Suppressor macrophage (primary cell): ENCODE results near the gene KANK4.

Experiments used
- DNase-seq, 4 experiments: peaks; one replicate each; pipeline ENCODE4 v3.0.0-alpha.2; 2020 to 2022

KANK4 gene

DNA sequence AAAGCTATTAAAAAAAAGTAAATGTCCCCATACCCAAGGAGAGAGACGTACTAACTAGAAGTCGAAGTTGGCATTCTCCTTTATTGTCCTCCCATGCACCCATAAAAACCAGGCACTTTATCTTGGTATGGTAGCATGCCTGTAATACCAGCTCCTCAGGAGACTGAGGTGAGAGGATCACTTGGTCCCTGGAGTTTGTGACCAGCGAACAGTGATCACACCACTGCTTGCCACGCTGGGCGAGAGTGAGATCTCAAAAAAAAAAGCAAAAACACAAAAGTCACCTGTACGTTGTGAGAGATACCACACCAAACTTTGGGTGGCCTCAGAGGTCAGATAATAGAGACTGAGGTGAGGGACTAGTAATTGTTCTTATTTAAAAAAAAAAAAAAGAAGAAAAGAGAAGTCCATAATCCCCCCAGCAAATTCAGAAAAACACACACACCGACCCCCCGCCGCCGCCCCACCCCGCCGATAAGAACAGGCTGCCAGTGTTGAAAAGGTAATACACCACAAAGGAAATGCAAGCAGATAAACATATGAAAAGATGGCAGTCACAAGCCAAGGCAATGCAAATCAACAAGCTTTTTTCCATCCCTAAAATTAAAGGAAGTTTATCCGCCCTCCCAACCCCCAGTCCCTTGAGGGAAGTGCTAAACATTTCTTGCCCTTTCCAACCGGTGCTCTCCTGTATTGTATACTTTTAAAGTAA, 121.0 kb downstream of the KANK4 start:
- peak; percentile 7 to 37 (median 10) for DNase-seq

- no peak for DNase-seq
Measured at GRCh38 chr1:62196086-62196690, 123.0 kb downstream of the KANK4 start.

DNA sequence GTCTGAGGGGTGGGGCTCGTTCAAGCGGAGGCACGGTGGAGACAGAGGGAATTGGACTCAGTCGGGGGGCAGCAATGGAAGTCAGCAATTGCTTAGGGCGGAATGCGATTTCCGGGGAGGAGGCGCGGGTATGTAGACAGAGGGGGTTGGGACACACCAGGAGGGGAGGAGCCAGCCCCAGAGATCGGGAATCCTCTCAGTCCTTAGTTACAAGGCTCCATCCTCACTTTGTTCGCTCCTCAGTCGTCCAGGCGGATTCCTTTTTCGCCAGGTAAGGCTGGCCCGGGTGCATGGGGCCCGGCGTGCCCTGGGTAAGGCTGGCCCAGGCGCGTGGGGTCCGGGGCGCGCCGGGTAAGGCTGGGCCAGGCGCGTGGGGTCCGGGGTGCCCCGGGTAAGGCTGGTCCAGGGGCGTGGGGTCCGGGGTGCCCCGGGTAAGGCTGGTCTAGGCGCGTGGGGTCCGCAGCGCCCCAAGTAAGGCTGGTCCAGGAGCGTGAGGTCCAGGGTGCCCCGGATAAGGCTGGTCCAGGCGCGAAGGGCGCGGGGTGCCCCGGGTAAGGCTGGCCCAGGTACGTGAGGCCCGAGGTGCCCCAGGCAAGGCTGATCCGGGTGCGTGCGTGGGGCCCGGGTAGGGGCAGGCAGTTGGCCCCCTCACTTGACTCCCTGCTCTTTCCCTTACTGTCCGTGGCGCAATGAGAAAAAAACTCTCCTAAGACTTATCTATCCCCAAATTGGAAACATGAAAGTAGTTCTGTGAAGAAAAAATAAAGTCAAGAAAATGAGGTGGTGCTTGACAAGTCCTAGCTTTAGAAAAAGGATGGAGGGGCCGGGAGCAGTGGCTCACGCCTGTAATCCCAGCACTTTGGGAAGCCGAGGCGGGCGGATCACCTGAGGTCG, 124.3 kb downstream of the KANK4 start, which contains the start of gene L1TD1:
Gene L1TD1 (plus strand): TSS at position 199 of the 894 bp plus-strand sequence. CDS start 11,780 bp downstream, outside the sequence.
- DNase-seq: no peak

DNA sequence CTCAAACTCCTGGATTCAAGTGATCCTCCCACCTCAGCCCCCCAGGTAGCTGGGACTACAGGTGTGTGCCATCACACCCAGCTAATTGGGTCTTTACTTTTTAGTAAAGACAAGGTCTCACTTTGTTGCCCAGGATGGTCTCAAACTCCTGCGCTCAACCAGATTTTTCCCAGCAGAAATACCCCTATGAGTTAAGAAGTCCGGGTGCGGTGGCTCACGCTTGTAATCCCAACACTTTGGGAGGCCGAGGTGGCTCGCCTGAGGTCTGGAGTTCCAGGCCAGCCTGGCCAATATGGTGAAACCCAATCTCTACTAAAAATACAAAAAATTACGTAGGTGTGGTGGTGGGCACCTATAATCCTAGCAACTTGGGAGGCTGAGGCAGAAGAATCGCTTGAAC, 131.1 kb downstream of the KANK4 start:
- DNase-seq: no peak

- no peak for DNase-seq
Measured at GRCh38 chr1:62187548-62187947, 131.7 kb downstream of the KANK4 start.
